GM21381 (cell line): Measurements from ENCODE around the gene RPS8.
"Not testable (repeated sequence)": the region's sequence is repeated elsewhere in the genome, so short reads cannot be mapped to it uniquely, and the experiment has no call there.

Experiments used
- ATAC-seq: cut with Tn5 transposase; IDR thresholded peaks from one replicate; pipeline ENCODE4 v1.9.1; 2021; ENCODE audit warnings: mild to moderate bottlenecking, moderate library complexity; ENCODE audit not compliant: unreplicated experiment

Gene RPS8

DNA sequence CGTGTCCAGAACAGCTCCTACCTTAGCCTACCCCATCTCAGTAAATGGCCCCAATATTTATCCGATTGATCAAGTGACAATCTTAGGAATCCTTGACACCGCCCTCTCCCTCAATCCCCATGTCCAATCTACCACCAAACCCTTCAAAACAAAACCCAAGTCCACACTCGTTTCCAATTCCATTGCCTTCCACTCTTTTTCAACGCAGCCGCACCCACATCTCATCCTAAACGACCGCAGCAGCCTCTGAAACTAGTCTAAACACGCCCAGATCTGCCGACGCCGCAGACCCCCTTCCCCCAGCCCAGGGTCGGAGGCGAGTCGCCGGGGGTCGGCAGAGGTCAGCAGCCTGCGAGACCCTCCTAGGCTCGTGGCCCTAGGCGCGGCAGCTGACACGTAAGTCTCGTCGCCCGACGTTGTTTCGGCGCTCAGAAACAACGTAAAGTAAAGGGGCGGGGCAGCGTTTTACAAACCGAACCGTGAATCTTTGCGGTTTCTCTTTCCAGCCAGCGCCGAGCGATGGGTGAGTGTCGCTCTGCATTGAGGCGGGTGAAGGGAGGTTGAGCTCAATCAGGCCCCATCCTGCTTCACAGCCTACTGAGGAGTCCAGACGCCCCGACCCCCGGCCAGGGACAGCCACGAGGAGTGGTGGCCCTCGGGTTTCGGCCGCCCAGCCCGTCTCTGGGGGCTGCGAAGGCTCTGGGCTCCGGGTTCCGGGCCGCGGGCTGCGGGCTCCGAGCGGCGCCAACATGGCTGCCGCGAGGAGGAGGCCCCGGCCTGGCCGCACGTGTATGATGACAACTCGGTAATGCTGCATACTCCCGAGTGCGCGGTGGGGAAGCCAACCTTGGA, at the start of gene RPS8:
Gene RPS8, plus strand, starts transcription at position 463 of the 852 bp plus-strand sequence. Its CDS starts 57 bp downstream, at position 520.
- ATAC-seq, result peak; percentile 76

DNA sequence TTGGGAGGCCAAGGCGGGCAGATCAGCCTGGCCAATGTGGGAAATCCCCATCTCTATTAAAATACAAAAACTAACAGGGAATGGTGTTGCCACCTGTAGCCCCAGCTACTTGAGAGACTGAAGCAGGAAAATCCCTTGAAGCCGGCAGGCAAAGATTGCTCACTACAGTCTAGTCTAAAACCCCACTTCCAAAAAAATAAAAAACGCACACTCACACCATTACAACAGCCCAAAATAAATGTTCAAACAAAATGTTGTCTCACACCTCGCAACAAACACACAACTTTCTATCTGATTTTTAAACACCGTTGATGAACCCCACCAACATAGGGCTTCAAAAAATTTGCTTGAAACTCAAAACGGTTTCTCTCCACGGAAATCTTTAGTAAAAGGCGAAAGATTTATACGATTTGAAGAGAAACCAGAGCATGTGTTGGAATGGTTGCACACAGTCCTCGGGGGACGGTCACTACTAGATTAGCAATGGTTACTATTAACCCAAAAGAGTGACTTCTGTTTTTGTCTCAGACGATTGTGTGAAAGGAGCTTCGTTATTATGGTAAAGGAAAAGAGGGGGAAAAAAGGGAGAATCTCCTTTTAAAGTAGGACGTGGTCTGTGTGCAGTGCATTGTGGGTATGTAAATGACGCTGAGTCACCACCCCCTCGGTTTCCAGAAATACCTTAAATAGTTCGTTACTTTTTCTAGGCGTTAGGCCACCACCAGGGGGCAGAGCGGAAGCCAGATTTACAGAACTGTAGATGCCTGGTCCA, 44.4 kb upstream of the RPS8 start, which contains the start of gene RNU5D-1:
Gene RNU5D-1, minus strand, starts transcription at position 430 of the 772 bp plus-strand sequence.
- ATAC-seq, result peak; percentile 61

DNA sequence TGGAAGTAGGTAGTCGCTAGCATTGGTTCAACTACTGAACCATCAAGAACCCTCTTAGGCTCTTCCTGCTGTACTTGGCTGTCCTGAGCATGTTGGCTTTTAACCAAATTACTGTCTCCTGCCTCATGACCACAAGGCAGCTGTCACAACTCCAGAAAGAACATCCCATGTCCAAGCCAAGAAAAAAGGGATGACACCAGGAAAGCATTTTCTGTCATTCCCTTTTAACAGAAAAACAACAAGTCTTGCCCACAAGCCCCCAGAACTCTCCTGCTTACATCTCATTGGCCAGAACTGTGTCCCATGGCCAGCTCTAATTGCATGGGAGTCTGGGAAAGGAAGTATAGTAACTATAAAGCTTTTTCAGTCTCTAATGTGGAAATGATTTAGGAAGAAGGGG, 42.0 kb upstream of the RPS8 start:
- ATAC-seq, result no peak

DNA sequence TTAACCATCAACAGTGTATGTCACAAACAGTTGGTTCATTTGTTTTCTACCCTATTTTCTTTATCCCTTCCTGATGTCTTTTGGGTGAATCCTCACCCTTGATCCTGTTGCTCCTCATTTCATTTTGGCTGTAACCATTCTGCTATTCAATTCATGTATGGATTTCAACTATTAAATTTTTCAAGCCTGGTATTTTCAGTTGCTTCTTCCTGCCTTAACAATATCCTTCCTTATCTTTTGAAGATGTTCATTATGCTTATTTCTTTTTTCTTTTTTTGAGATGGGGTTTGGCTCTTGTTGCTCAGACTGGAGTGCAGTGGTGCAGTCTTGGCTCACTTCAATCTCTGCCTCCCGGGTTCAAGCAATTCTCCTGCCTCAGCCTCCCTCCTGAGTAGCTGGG, 41.6 kb upstream of the RPS8 start:
- no peak for ATAC-seq

DNA sequence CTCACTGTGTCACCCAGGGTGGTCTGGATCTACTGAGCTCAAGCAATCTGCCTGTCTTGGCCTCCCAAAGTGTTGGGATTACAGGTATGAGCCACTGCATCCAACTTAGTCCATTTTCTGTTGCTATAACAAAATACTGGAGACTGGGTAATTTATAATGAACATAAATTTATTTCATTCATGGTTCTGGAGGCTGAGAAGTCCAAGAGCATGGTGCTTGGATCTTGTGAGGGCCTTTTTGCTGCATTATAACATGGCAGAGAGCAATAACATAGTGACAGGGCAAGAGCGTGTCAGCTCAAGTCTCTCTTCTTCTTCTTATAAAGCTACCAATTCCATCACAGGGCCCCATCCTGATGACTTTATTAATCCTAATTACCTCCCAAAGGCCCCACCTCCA, 39.3 kb upstream of the RPS8 start:
- ATAC-seq, result no peak

DNA sequence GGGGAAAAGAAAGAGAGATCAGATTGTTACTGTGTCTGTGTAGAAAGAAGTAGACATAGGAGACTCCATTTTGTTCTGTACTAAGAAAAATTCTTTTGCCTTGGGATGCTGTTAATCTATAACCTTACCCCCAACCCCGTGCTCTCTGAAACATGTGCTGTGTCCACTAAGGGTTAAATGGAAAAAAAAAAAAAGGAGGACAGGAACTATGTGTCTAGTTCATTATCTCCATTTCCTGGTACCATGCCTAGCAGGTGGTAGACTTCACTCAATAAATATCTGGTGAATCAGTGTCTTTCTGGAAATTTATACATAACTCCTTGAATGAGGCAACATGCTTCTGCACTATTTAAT, 36.4 kb upstream of the RPS8 start:
- not testable (repeated sequence) for ATAC-seq

DNA sequence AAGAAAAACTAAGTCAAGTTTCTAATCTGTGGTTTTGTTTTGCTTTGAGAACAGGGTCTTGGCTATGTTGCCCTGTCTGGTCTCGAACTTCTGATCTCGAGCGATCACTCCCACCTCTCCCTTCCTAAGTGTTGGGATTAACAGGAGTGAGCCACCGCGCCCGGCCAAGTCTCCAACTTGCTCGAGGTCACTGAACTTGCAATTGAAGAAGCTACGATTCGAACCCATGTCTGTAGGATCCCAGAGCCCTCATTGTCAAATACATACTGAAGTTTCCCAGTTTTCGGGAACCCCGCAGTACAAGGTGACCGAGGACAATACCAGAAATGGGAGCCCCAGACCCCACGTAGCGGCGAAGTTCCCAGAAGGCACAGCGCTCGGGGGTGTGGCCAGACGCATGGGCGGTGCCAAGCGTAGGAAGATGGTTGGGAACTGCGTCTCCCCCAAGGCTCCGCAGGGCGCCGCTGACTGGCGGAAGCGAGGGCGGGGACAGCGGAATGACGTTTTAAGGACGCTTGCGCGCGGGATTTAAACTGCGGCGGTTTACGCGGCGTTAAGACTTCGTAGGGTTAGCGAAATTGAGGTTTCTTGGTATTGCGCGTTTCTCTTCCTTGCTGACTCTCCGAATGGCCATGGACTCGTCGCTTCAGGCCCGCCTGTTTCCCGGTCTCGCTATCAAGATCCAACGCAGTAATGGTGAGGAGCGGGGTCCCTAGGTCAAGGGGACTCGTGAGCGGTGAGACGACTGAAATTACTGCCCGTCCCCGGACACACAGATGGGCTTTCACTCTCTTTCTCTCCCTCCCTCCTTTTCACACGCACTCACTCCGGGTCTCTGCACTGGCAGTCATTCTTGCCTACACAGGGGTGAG, 35.8 kb upstream of the RPS8 start, which contains the start of gene KIF2C:
Gene KIF2C, plus strand, starts transcription at position 531 of the 872 bp plus-strand sequence. Its CDS starts 96 bp downstream, at position 627.
- ATAC-seq, result peak; percentile 98

DNA sequence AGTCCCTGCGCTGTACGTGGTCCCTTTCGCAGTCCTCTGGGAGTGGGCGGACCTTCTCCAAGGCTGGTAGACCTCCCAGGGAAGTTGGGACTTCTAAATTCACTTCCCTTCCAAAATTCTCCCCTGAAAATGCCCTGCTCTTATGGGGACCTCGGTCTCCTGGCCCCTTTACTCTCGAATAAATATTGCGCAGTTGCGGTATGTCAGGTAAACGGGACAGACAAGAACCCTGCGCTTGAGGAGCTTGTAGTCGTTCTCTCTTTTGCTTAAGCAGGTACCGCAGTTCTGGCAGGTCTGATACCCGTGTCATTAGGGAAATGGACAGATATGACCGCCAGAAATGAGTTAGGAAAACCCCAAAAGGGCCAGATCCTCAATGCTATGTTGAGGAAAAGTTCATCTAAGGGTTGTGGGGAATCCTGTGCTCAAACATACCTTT, 35.1 kb upstream of the RPS8 start:
- no peak for ATAC-seq

DNA sequence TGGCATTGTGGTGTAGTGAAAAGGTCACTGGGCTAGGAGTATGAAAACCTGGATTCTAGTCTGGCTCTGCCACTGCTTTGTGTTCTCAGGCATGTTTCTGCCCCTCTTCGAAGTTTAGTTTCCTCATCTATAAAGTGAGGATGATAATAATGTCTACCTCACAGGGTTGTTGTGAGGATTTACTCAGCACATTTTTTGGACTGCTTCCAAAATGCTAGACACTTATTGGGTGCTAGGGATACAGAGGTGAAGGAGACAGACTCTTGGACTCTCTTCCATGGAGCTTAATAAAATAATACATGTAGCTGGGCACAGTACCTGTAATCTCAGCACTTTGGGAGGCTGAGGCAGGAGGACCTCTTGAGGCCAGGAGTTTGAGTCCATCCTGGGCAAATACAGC, 32.1 kb upstream of the RPS8 start:
- ATAC-seq, result no peak

DNA sequence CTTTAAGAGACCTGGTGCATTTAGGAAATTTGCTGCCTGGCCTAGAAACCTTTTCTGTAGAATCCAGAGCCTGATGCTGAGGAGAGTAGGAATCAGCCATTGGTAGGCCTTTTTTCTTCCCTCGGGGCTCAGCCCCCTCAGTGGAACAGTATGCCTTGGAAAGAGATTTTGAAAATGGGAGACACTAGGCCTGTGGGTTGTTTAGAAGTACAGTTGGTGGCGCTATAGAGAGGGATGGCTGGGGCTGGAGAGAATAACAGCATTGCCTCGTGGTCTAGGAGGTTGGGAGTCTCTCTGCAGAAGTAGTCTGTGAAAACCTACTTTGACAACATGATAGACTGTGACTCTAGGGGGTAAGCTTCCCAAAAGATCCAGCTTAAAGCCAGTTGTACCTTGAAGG, 27.5 kb upstream of the RPS8 start:
- no peak for ATAC-seq

DNA sequence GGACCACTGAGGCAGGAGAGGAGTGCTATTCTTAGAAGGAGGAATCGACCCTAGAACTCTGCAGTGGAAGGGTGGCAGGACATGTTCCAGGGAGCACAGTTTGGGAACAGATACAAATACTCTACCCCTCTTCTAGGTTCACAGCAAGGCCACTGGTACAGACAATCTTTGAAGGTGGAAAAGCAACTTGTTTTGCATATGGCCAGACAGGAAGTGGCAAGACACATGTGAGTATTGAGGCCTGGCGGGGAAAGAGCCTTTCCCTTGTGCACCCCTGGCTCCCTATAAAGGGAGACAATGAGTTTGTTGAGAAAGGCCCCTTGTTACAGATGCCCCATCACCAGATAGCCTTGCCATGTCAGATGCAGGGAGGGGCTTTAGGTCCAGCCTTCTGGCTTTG, 17.9 kb upstream of the RPS8 start:
- no peak for ATAC-seq

DNA sequence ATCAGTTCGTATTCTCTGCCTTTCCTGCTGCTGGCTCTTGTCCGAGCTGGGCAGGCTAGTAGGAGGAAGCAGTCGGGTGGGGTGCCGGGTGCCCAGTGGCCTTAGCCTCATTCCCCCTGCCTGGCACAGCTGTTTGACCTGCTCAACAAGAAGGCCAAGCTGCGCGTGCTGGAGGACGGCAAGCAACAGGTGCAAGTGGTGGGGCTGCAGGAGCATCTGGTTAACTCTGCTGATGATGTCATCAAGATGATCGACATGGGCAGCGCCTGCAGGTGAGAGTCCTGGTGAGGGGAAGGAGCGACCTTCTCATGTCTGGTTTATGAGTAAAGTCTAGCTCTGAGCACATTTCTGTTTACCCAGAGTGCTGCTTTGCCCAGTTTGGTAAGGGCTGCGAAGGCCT, 16.3 kb upstream of the RPS8 start:
- ATAC-seq, result no peak

DNA sequence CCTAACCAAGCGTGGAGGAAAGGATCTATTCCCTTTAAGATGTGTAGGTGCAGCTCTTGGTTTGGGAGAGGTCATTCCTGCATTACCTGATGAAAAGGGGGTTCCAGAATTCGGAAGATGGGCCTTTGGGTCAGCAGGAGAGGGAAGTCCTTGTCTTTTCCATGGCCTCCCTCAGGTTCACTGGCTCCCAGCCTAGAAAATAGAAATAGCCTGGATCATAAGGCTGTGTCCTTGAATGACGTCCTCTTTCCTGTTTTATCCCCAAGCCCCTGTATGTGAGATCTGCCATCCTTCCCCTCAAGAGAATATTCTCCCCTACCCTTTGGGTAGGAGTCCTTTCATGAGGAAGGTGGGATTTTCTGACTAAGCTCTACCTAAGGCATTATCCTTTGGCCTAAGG, 14.5 kb upstream of the RPS8 start:
- no peak for ATAC-seq

DNA sequence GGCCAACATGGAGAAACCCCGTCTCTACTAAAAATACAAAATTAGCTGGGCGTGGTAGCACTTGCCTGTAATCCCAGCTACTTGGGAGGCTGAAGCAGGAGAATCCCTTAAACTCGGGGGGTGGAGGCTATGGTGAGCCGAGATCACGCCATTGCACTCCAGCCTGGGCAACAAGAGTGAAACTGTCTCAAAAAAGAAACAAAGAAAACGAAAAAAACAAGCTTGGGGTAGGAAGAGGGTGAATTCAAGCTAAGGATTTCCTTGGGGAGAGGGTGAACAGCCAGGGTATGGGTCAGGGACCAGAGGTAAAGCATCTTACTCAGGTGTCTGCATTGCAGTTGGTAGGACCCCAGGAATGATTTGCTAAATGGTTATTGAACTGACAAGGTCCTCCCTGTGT, 8.9 kb upstream of the RPS8 start:
- not testable (repeated sequence) for ATAC-seq

DNA sequence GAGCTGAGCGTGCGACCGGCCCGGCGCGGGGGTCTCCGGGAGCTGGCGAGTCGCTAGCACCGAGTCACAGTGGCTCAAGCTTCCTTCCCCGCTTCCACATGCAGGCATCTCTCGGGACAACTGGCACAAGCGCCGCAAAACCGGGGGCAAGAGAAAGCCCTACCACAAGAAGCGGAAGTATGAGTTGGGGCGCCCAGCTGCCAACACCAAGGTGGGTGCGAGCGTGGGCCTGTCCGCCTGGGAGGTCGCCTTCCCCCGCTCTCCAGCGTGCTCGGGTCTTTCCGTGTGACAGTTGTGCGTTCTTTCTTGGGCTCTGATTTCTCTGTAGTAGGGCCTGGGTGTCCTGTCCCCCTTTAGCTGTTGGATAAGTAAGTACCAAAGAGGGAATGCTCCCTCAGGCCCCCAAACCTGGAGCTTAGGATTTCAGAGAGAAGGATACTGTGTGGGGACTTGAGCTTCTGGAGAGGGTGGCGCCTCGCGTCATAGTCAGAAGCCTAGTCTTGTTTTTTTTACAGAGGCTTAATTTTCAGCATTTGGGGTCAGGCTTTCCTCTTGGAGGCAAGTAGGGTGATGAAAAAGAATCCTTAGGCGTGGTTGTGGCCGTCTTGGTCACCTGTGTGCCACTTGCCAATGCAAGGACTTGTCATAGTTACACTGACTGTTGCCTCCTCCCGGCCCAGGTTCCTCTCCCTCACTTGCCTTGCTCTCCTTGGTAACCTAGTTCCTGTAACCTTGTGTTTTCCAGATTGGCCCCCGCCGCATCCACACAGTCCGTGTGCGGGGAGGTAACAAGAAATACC, 790 bp downstream of the RPS8 start:
- peak; percentile 3 for ATAC-seq

DNA sequence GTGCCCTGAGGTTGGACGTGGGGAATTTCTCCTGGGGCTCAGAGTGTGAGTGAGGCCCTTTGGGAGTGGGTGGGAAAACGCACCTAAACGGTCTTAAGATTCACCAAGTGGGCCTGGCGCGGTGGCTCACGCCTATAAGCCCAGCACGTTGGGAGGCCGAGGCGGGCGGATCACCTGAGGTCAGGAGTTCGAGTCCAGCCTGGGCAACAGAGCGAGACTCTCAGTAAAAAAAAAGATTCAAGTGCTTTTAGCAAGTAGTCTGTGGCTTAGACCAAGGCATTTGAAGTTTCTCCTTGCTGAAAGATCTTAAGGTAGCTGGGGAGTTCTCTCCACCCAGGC, 1.4 kb downstream of the RPS8 start:
- ATAC-seq, result no peak

DNA sequence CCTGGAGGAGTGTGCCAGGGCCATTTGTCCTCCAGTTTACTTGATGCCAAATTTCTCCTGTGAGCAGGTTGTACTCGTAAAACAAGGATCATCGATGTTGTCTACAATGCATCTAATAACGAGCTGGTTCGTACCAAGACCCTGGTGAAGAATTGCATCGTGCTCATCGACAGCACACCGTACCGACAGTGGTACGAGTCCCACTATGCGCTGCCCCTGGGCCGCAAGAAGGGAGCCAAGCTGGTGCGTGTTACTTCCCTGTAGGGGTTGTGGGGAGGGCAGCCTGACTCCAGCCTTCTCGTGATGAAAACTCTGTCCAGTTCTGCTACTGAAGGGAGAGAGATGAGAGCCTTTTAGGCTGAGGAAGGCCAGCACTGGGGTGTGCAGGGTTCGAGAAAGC, 2.2 kb downstream of the RPS8 start:
- ATAC-seq, result no peak

DNA sequence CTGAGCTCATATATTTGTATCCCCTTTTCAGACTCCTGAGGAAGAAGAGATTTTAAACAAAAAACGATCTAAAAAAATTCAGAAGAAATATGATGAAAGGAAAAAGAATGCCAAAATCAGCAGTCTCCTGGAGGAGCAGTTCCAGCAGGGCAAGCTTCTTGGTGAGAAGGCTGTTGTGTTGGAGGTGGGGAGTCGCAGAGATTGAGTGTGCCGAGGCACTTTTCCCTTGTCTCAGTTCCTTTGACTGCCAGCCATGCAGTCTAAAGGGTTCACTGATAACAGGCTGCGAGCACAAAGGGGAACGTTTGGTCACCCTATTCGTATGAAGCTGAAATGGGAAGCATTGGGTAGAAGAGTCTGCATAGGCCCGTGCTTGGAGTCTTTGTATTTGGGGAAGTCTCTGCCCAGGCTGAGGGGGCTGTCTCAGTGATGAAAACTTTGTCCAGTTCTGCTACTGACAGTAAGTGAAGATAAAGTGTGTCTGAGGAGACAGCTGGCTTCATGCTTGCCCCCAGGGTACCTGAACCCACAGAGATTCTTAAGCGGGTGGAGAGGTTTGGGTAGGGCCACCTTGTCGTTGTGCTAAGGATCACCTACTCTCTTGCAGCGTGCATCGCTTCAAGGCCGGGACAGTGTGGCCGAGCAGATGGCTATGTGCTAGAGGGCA, 2.8 kb downstream of the RPS8 start:
- no peak for ATAC-seq

DNA sequence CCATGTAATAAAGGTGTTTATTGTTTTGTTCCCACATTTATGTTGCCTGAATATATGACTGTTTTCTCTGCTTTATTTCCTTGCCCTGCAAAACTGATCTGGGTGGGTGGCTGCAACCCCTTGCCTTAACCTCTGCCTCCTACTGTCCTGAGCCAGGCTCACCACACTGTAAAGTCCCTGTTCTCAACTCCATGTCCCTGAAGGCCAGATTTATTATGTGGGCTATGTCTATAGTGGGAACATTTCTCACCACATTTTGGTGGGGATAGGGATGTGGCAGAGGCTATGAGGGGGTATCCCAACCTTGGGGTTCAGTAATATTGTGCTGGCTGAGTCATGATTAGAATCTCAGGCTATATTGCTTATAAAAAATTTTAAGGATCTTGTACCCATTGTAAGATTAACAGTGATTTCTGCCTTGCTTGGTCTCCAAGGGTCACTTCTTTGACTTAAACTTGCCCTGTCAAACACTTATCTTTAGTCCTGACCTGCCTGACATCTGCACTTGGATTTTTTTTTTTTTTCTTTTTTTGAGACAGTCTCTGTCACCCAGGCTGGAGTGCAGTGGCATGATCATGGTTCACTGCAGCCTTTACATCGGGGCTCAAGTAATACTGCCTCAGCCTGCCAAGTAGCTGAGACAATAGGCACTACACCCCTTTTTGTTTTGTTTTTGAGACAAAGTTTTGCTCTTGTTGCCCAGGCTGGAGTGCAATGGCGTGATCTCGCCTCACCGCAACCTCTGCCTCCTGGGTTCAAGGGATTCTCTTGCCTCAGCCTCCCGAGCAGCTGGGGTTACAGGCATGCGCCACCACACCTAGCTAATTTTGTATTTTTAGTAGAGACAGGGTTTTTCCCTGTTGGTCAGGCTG, 3.6 kb downstream of the RPS8 start:
- no peak for ATAC-seq
